HG03571 (cell line): ENCODE results near the gene SLC25A47.
A peak's percentile ranks its signal among the peaks of the same experiment; 100 is the strongest.
"Not testable (repeated sequence)": the region's sequence is repeated elsewhere in the genome, so short reads cannot be mapped to it uniquely, and the experiment has no call there.

Source experiments
- ATAC-seq: cut with Tn5 transposase; IDR thresholded peaks from one replicate; pipeline ENCODE4 v1.9.1; 2021; ENCODE audit not compliant: unreplicated experiment

Gene SLC25A47

GRCh38 chr14:100289916-100290606, 33.1 kb upstream of the SLC25A47 start:
- ATAC-seq, result no peak

GRCh38 chr14:100290607-100291304, 32.4 kb upstream of the SLC25A47 start:
- ATAC-seq, result no peak

DNA sequence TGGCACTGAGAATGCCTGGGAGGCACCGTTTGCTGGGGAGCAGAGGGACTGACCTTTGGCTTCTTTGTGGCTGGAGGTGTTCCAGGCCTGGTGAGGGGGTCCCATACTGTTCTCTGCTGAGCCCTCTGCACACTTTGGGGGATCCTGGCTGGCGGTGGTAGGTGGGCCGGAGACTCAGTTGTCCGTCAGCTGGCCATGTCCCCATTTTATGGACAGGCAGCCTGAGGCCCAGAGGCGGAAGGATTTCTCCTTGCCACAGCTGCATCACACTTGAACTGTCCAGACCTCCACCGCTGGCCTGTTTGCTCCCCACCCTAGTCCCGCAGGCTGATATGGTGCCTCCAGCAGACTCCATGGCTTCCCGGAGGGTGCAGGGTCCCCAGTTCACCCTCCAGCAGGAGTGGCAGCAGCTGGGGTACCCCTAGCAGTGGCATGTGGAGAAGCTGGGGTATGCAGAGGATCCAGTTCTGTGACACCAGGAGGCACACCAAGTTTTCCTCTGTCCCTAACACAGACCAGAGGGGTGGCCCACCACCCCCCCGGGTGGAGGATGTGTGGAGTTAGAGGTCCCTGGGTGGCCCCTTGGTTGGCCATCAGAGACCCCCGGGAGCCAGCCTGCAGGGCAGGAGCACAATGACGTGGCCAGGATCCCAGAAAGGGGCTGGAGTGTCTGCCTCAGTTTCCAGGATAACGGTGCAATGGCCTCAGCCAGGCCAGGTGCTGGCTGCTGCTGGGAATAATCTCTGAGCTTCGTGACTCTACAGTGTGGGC, 31.6 kb upstream of the SLC25A47 start:
- no peak for ATAC-seq

GRCh38 chr14:100292301-100292775, 30.8 kb upstream of the SLC25A47 start:
- ATAC-seq, result no peak

GRCh38 chr14:100292776-100293461, 30.2 kb upstream of the SLC25A47 start:
- no peak for ATAC-seq

DNA sequence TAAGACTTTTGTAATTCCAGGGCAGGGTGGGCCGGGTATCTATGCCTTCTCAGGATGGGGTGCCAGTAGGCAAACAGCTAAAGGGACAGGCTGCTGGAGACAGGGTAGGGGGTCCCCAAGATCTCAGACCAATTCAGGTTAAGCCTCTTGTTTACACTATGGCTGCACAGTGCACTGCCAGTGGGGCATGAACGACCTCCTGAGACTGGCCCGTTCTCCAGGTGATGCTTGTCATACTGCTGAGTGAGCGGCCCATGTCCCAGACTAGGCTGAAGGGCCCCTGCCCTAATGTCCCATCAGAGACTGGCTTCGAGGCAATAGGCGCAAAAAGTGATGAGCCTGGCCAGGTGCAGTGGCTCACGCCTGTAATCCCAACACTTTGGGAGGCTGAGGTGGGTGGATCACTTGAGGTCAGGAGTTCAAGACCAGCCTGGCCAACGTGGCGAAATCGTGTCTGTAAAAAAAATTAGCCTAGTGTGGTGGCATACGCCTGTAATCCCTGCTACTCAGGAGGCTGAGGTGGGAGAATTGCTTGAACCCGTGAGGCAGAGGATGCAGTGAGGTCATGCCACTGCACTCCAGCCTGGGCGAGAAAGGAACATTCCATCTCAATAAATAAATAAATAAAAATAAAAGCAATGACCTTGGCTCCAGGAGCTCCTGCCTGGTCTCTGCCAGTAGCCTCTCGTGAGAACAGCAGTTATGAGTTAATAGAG, 29.5 kb upstream of the SLC25A47 start:
- ATAC-seq, result no peak

DNA sequence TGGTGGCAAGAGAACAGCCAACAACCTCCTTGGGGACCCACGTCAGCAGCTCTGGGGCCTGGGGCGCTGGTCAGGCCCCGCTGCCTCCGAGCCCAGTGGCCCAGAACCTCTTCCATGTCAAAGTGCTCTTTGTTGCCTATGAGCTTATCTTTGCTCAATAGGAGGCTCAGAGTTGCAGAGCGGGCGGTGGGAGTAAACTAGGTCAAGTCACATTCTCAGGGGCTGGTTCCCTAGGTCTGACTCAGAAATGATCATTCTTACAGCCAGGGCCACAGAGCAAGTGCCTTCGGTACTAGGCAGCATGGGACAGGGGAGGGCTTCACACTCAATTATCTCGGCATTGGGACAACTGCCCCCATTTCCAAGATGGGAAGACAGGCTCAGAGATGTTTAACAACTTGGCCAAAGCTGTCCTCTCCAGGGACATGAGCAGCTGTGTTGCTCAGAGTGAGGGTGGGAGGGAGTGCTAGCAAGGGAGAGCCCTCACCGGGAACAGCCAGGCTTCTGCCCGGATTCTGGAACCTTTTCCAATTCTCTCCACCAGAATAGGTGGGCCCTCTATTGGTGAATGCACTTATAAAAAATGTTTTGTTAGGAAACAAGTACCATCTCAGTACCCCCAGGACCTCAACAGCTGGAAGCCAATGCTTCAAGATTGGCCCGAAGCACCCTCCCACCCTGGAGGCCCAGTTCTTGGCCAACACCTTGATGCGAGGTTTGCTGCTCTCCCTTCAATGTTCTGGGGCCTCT, 28.8 kb upstream of the SLC25A47 start:
- ATAC-seq, result peak; percentile 50

DNA sequence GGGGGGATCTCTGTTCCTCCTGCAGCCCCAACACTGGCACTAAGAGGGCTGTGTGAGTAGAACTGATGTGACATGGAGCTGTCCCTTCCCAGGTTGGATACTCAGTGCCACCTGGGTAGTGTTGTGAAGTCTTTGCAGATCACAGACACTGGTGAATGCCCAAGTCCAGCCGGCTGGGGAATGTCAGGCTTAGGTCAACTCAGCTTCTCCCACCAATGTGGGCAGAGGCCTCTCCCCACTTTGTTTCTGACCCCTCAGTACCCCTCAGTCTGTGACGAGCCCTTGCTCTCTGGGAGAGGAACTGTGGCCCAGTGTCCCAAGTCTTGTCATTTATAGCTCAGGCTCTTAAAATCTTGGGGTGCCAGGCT, 28.2 kb upstream of the SLC25A47 start:
- no peak for ATAC-seq

DNA sequence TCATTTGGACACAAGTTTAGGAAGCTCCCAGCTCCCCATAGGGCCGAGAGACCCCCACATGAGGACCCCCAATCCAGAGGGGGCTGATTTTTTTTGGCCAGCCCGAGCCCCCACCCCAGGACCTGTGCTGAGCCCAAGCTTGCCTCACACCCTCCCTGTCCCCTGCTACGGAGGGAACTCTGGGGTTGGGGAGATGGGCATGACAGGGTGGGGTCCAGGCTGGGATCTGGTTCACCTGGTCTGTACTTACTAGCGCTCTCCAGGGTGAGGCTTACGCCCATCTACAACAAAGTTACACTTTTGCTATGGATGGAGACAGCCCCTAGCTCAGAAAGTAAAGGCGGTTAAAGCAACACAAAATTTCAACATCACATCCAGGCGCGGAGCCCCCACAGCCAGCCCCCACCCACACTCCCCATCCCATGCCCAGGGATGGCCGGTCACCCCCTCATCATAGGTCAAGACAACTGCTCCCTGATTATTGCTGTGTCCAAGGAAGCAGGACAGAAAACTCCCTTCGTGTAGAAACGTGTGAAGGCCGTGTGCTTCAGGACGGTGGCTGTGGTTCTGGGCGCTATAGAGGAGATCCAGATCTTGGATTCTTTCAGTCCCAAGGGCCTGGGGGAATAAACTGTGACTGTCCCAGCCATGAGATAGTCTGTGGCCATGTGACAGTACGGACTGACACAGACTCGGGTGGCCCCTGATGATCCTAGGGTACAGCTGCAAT, 27.6 kb upstream of the SLC25A47 start:
- ATAC-seq, result no peak

DNA sequence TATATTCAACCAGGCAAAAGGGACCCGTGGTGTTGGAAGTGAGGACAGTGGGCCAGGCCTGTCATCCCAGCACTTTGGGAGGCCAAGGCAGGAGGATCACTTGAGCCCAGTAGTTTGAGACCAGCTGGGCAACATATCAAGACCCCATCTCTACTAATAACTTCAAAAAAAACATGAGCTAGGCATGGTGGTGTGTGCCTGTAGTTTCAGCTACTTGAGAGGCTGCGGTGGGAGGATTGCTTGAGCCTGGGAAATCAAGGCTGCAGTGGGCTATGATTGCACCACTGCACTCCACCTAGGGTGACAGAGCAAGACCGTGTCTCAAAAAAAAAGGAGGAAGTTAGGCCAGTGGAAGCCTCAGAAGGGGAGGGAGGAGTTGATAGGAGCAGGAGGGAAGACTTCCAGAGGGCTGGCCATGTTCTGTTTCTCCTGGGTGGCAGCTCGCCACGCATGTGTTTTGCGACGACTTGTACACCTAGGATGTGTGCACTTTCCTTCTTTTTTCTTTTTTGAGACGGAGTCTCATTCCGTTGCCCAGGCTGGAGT, 27.0 kb upstream of the SLC25A47 start:
- ATAC-seq, result no peak

GRCh38 chr14:100296729-100297128, 26.4 kb upstream of the SLC25A47 start:
- ATAC-seq, result not testable (repeated sequence)

GRCh38 chr14:100297320-100298300, 25.5 kb upstream of the SLC25A47 start:
- peak; percentile 62 for ATAC-seq

DNA sequence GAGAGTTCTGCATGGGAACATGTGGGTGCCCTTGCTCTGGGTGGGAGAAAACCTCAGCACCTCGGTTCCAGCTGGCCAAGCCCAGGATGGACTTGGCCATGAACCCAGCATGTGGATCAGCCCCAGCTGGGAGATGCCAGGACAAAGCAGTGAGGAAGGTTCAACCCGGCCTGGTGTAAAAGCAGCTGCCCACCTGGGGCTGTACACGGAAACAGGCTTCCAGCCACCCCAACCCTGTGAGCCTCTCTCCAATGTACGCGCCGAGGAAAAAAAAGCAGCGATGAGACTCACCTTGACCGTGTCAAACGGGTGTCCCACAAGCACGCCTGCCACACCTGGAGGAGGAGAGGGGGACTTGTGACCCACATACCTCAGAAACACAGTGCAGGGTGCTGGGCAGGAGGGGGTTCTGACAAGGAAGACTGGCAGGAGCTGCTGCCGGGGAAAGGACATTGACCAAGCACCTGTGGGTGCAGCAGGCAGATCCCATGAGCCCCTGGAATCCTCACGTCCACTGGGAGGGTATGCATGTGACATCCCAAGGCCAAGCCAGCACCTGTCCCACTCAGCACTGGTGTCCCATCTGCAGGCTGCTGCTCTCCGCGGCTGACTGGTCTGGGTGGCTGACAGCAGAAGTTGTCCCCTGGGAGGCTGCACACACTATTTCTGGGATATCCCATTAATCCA, 24.4 kb upstream of the SLC25A47 start:
- ATAC-seq, result no peak

GRCh38 chr14:100299238-100299560, 23.9 kb upstream of the SLC25A47 start:
- ATAC-seq, result no peak

GRCh38 chr14:100302616-100303015, 20.5 kb upstream of the SLC25A47 start:
- no peak for ATAC-seq

DNA sequence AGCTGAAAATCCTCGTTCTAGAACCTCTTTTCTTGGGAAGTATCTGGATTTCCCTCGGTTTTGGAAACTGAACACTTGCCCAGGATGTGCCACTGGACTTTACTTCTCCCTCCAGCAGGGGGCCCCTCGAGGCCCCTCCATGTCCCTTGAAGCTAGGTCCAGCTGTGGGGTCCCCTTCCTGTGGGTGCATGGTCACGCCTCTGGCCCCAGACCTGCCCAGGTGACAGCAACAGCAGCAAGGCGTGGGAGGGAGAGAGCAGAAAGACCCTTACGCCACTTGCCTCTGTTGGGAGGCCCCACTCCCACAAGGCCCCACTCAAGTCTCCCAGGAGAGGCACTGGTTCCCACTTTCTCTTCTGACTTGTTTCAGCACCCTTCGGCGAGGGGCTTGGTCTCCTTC, 20.0 kb upstream of the SLC25A47 start:
- no peak for ATAC-seq

DNA sequence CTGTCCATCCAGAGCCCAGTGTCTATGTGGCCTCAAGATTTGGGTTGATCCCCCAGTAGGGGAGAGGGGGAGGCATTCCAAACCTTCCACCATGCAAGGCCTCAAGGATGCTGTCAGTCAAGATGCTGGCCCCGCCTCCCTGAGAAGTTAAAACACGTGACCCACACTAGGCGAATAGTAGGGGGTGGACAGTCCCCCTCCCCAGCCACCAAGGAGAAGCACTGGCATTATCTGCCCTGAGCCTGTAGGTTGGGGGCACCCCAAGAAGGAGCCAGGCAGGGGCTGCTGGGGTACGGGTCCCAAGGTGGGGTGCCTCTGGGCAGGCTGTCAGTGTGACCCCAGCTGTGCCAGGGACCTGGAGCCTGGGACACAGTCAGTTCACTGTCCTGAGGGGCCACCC, 19.2 kb upstream of the SLC25A47 start:
- ATAC-seq, result no peak
